HG03139 (cell line): ENCODE data around the gene RBMS1.

Source experiments
- ATAC-seq: cut with Tn5 transposase; IDR thresholded peaks from one replicate; pipeline ENCODE4 v1.9.1; 2021; ENCODE audit not compliant: unreplicated experiment

RBMS1 gene

GRCh38 chr2:160310118-160310828 is 183.3 kb downstream of the RBMS1 start:
- ATAC-seq: no peak

GRCh38 chr2:160309585-160309984 is 184.0 kb downstream of the RBMS1 start:
- ATAC-seq: no peak

- no peak for ATAC-seq
These were observed 184.7 kb downstream of the RBMS1 start for GRCh38 chr2:160308915-160309314.

GRCh38 chr2:160308476-160308875 is 185.1 kb downstream of the RBMS1 start:
- ATAC-seq: no peak

GRCh38 chr2:160306985-160307384 is 186.6 kb downstream of the RBMS1 start:
- no peak for ATAC-seq

GRCh38 chr2:160305081-160305750 is 188.4 kb downstream of the RBMS1 start:
- no peak for ATAC-seq

GRCh38 chr2:160303527-160303926 is 190.1 kb downstream of the RBMS1 start:
- no peak for ATAC-seq

GRCh38 chr2:160303076-160303475 is 190.5 kb downstream of the RBMS1 start:
- no peak for ATAC-seq

- ATAC-seq: no peak
These were observed 192.2 kb downstream of the RBMS1 start for GRCh38 chr2:160301420-160301819.

GRCh38 chr2:160300203-160300602 is 193.4 kb downstream of the RBMS1 start:
- ATAC-seq: no peak

GRCh38 chr2:160299540-160299939 is 194.1 kb downstream of the RBMS1 start:
- no peak for ATAC-seq

- ATAC-seq: no peak
These were observed 194.6 kb downstream of the RBMS1 start for GRCh38 chr2:160298960-160299359.

GRCh38 chr2:160295519-160296207 is 197.9 kb downstream of the RBMS1 start:
- ATAC-seq: no peak

GRCh38 chr2:160294889-160295288 is 198.7 kb downstream of the RBMS1 start:
- ATAC-seq: no peak

- no peak for ATAC-seq
These were observed 199.2 kb downstream of the RBMS1 start for GRCh38 chr2:160294339-160294803.

- no peak for ATAC-seq
These were observed 200.1 kb downstream of the RBMS1 start for GRCh38 chr2:160293391-160294091.

- ATAC-seq: no peak
These were observed 201.4 kb downstream of the RBMS1 start for GRCh38 chr2:160292225-160292624.

GRCh38 chr2:160291382-160291781 is 202.2 kb downstream of the RBMS1 start:
- ATAC-seq: no peak

- ATAC-seq: no peak
These were observed 203.0 kb downstream of the RBMS1 start for GRCh38 chr2:160290598-160290997.

GRCh38 chr2:160289831-160290230 is 203.8 kb downstream of the RBMS1 start:
- no peak for ATAC-seq

GRCh38 chr2:160289126-160289525 is 204.5 kb downstream of the RBMS1 start:
- ATAC-seq: no peak
